A549 treated with AZD2906 at 1 μM for 4 hours (cell line): ENCODE measurements around the gene TRIM71. TPM values are rescaled to one million over a fixed set of nuclear protein-coding genes. Genes with fewer than 3 reads are reported as not detected.

Experiments
- total RNA-seq: library from RNA; stranded (reverse); fragments of 200-300 nt; extraction: Qiagen RNA extraction; gene quantifications from 5 replicates; pipeline ENCODE4 v1.2.3, GENCODE V29; 2022

The TRIM71 gene
- total RNA-seq = 0.01 TPM in 2 of 5 replicates, not detected in the others

DNA sequence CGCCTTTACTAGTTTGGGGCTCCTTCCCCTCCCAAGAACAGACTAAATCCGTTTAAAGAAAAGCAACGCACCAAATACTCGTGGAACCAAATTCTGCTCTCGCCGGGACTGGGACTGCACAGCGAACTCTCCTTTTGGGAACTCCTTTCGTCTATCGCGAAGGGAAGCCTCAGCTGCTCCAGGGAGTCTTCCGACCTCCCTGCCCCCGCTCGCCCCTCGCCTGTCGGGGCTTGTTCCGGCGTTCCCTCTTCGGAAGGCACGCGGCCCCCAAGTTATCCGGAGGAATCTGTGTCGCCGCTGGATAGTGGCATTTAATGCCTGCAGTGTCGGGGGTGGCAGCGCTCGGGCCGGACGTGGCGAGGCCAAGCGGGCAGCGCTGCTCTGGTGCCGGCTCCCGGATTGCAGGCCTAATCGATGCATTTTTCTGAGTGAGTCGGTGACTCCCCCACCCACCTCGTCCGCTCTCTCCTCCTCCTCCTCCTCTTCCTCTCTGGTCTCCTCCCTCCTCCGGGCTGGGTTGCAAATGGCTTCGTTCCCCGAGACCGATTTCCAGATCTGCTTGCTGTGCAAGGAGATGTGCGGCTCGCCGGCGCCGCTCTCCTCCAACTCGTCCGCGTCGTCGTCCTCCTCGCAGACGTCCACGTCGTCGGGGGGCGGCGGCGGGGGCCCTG is at the start of gene TRIM71:
TSS of gene TRIM71 (plus strand) at position 440 of the 671 bp plus-strand sequence. CDS start at position 524, 84 bp downstream.

Other genes with a start within 250 kb of the TRIM71 start
- 36.7 to 49.2 TPM (median 37.7 TPM) in 5 replicates for gene DYNC1LI1, start 247.1 kb upstream of the TRIM71 start, total RNA-seq
- gene CNOT10, start 132.8 kb upstream of the TRIM71 start, total RNA-seq = 25.9 to 29.3 TPM (median 26.4 TPM) in 5 replicates
- 0.01 to 0.08 TPM (median 0.04 TPM) in 4 of 5 replicates, not detected in the other for gene CCR4, start 133.6 kb downstream of the TRIM71 start, total RNA-seq